Thymus (tissue), 11 donors: Measurements from ENCODE around the gene F10. TPM values are rescaled to one million over a fixed set of nuclear protein-coding genes. Genes with fewer than 3 reads are reported as not detected.

Source experiments
- DNase-seq, 9 donors: peaks; one replicate each; pipeline ENCODE4 v3.0.0-alpha.2; 2013; ENCODE audit warnings: low spot score in 9 of 9, low read depth in 6 of 9, missing footprints in 1 of 9
- H3K27ac ChIP-seq, 2 donors: one replicate each; pipeline ENCODE4 v1.5.1; 2013; ENCODE audit warnings: control low read depth in 1 of 2, low read depth in 1 of 2, low read length in 1 of 2, mild to moderate bottlenecking in 1 of 2, moderate library complexity in 1 of 2
- H3K27me3 ChIP-seq, 2 donors: one replicate each; pipeline ENCODE4 v1.5.1; 2013; ENCODE audit warnings: low read length in 1 of 2; ENCODE audit not compliant: control insufficient read depth in 2 of 2, insufficient read depth in 1 of 2
- H3K36me3 ChIP-seq, 2 donors: one replicate each; pipeline ENCODE4 v1.5.1; 2013; ENCODE audit warnings: low read length in 1 of 2, mild to moderate bottlenecking in 1 of 2, moderate library complexity in 1 of 2; ENCODE audit not compliant: control insufficient read depth in 2 of 2, insufficient read depth in 2 of 2
- H3K4me1 ChIP-seq, 2 donors: one replicate each; pipeline ENCODE4 v1.5.1; 2013; ENCODE audit warnings: low read length in 2 of 2; ENCODE audit not compliant: control insufficient read depth in 2 of 2, insufficient read depth in 2 of 2
- H3K4me3 ChIP-seq, 2 donors: one replicate each; pipeline ENCODE4 v1.5.1; 2013; ENCODE audit warnings: low read length in 2 of 2, control low read depth in 1 of 2, mild to moderate bottlenecking in 1 of 2
- H3K9me3 ChIP-seq, 2 donors: one replicate each; pipeline ENCODE4 v1.5.1; 2013; ENCODE audit warnings: low read length in 1 of 2, mild to moderate bottlenecking in 1 of 2; ENCODE audit not compliant: control insufficient read depth in 2 of 2, insufficient read depth in 1 of 2
- WGBS: extraction: QIAGEN DNeasy Blood & Tissue Kit; methylation state at CpG from one replicate; pipeline ENCODE4 v1.1.7; 2013; 5-methylcytosine and 5-hydroxymethylcytosine counted together
- polyA plus RNA-seq: library from polyadenylated mRNA; stranded (reverse); fragments of 200-250 nt; gene quantifications from one replicate; pipeline ENCODE4 v1.2.3, GENCODE V29; 2013
- total RNA-seq: library from RNA; stranded (reverse); fragments of 120-200 nt; gene quantifications from one replicate; pipeline ENCODE4 v1.2.4, GENCODE V29; 2013
- donor health status: healthy.

F10 gene
- total and polyA plus RNA-seq, 2 donors = 1.4 to 2.7 TPM

DNA sequence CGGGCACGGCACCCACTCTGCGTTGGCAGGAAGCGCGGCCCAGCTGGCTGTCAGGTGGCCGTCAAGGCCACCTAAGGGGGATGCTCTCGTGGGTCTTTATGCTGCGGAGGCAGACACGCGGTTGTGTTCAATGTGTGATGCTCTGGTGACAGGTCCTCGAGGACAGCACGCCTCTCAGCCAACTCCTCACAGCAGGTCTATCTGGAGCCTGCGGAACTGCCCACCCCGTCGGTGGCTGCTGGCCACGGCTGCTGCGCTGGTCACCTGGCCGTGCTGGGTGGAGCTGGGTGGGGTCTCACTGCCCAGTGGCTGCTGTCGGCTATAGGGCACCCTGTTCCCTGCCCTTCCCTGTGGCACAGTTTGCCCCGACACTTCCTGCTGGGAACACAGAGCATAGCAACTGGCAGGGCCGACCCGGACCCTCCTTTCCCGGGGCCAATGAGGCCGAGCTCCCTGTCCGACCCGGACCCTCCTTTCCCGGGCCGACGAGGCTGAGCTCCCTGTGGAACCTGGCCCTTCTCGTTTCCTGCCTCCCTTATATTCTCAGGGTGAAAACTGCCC lies 31.3 kb upstream of the F10 start:
- WGBS = 93% methylated on average over 30 of the region's 30 CpGs
- Histone ChIP-seq H3K9me3 (no peaks in the 10 kb centered on the region), H3K27ac (no peak overlapping the region), H3K36me3 (no peaks in the 10 kb centered on the region), H3K4me1 (no peaks in the 10 kb centered on the region), H3K4me3 (no peak overlapping the region), H3K27me3 (no peaks in the 10 kb centered on the region)
- DNase-seq = no peak

DNA sequence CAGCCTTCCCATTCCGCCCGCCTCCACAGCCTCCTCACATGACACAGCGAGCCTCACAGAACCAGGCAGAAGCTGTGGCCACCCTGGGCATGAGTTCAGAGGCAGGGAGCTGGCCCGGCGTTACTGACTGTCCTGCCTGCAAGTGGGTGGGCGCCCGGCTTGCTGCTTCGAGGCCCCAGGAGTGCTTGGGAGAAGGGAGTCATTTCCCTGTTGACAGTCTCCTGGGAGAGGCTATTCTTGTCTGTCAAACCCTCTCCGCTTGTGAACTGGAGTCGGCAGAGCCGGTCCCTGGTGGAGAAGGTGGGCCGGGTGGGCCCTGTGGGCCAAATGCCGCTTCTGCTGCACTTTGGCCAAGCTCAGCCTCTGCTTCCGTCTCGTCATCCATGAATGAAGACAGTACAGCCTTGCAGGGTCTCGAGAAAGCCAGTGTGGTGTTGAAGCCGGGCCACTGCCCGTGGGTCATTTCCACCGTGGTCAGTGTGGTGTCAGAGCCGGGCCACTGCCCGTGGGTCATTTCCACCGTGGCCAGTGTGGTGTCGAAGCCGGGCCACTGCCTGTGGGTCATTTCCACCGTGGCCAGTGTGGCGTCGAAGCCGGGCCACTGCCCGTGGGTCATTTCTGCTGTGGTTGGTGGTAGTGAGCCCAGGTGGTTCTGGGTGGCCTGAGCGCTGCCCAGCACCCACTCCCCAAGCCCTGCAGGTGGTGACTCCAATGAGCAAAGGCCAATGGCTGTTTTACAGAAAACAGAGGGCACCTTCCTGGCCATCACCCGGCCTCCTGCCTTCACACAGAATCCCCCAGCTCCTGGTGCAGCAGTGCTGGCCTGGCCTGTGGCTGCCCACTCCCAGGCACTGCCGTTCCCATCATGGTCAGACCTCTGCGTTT lies 30.5 kb upstream of the F10 start:
- H3K27ac ChIP-seq = no peak overlapping the region
- H3K27me3 ChIP-seq = no peaks in the 10 kb centered on the region
- H3K36me3 ChIP-seq = no peaks in the 10 kb centered on the region
- no peaks in the 10 kb centered on the region for H3K4me1 ChIP-seq
- no peak overlapping the region for H3K4me3 ChIP-seq
- no peak for DNase-seq
- H3K9me3 ChIP-seq = no peaks in the 10 kb centered on the region
- WGBS = 94% methylated on average over 33 of the region's 33 CpGs

DNA sequence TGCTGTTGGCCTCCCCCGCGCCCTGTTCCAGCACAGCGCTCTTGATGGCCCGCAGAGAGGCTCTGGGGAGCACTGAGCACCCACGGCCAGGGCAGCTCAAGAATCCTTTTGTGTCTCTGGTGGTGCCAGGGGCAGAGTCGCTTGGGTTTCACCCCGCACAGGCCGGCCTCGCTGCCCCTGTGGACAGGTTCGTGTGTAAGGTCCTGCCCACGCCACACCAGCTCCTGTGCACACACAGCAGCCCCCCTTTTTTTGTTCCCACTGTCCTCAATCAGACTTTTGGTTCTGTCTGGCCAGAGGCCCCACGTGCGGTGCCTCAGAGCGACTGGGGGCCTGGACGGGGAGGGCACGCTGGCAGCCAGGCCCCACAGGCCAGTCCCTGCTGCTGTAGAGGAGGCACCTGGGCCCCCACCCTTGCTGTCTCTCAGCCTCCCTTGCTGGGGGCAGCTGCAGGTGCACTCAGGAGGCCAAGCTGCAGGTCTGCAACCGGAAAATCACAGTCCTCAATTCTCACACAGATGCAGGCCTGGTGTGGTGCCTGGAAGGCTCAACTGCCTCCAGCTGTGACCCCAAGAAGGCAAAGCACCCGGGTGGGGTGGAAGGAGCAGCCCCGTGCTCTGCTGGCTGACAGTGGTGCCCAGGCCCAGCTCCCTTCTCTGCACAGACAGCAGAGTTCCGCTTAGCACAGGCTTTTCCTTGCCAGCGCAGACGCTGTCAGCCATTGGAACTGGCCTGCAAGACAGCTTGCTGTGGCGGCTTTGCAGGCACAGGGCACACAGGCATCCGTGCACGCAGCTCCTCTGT lies 29.6 kb upstream of the F10 start:
- no peaks in the 10 kb centered on the region for H3K36me3 ChIP-seq
- no peaks in the 10 kb centered on the region for H3K27me3 ChIP-seq
- H3K27ac ChIP-seq = no peak overlapping the region
- no peak overlapping the region for H3K4me3 ChIP-seq
- 96% methylated on average over 25 of the region's 25 CpGs for WGBS
- H3K4me1 ChIP-seq = no peaks in the 10 kb centered on the region
- no peak for DNase-seq
- H3K9me3 ChIP-seq = no peaks in the 10 kb centered on the region

DNA sequence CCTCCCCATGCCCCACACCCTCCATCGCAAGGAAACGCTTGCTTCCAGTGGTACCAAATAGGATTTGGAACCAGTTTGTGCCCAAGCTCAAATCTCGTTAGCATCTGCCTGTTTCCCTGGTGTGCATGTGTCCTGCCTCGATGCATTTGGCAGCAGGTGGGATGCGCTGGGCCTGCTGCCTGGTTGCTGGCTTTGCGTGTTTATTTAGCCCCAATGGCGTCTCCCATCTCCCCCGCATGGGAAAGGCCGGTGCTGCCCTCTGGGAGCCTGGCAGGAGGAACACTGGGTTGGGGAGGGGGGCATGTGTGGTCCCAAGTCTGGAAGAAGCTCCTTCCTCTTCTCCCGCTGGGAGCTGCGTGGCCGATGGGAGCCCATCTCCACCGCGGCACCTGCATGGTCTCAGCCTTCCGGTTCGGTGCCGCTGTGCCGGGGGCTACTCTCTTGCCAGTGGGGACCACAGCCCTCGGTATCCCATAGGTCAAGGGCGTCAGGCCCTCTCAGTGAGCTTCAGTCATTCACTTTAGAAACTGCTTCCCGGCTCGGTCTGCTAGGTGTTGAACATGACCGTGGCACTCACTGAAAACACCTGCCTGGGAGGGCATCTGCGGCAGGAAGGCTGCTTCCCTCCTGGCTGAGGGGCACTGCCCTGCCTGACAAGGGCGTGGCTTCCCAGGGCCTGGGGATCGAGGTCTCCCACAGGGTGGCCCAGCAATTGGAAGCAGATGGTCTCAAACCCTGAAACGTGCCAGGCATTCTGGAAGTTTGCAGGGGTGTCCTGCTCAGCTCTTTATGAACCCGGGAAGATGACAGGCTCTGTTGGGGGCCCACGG lies 28.8 kb upstream of the F10 start:
- no peaks in the 10 kb centered on the region for H3K36me3 ChIP-seq
- no peak for DNase-seq
- 92% methylated on average over 29 of the region's 29 CpGs for WGBS

DNA sequence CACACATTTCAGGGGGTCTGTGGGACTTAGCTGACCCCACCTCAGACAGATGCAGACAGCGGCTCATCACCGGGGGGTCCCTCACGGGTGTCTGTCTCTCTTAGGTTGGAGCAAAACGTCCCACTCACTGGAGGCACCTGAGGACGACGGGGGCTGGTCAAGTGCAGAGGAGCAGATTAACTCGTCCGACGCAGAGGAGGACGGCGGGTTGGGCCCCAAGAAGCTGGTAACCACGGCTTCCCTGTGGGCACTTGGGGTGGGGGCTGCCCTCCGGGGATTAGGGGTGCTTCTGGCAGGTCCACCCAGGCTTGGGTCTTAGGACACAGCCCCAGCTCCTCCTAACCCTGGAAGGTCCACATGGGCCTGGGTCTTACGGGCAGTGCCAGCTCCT lies 28.2 kb upstream of the F10 start:
- Histone ChIP-seq H3K9me3 (no peaks in the 10 kb centered on the region), H3K27me3 (no peaks in the 10 kb centered on the region), H3K27ac (no peak overlapping the region), H3K4me3 (no peak overlapping the region), H3K36me3 (no peaks in the 10 kb centered on the region), H3K4me1 (no peaks in the 10 kb centered on the region)
- 92% methylated on average over 14 of the region's 14 CpGs for WGBS
- DNase-seq = no peak

More for the DNA sequence above, 28.8 kb upstream of the F10 start:
- no peak overlapping the region for H3K27ac ChIP-seq
- H3K9me3 ChIP-seq = no peaks in the 10 kb centered on the region
- H3K4me1 ChIP-seq = no peaks in the 10 kb centered on the region
- H3K27me3 ChIP-seq = no peaks in the 10 kb centered on the region
- no peak overlapping the region for H3K4me3 ChIP-seq

DNA sequence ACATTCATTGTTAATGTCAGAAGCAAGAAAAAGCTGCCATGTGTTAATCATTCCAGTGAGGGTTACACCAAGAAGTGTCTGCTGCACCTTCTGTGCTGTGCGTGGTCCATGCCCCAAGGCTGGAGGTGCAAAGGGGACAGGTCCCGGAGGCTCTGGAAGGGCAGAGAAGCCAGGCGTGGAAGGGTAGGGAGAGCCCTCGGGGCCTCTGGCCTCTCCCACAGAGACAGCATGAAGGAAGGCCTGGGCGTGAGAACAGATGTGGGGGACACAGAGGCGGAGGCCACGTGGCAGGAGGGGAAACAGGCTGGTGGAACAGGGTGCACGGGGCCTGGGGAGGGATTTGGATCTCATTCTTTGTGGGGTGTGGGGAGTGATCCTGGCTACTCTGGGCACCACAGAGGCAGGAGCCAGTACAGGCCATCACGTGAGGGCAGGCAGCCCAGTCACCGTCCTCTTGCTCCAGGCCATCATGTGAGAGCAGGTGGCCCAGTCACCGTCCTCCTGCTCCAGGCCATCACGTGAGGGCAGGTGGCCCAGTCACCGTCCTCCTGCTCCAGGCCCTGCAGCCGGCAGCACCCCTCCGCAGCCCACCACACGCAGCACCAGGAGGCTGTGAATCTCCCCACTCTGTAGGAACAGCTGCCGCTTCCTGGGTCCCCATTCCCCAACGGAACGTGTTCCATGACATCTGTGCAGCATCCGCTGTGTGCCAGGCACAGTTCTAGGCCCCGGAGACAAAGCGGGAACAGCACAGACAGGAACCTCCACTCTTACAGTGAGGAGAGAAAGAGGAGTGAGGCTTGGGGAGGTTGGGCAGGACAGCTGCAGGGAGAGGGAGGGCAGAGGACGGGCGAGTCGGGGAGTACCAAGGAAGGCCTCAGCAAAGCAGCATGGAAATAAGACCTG lies 27.2 kb upstream of the F10 start:
- H3K36me3 ChIP-seq = no peaks in the 10 kb centered on the region
- no peak for DNase-seq
- H3K27me3 ChIP-seq = no peaks in the 10 kb centered on the region
- H3K27ac ChIP-seq = no peak overlapping the region
- H3K4me3 ChIP-seq = no peak overlapping the region
- no peaks in the 10 kb centered on the region for H3K9me3 ChIP-seq
- WGBS = 95% methylated on average over 25 of the region's 25 CpGs
- H3K4me1 ChIP-seq = no peaks in the 10 kb centered on the region

DNA sequence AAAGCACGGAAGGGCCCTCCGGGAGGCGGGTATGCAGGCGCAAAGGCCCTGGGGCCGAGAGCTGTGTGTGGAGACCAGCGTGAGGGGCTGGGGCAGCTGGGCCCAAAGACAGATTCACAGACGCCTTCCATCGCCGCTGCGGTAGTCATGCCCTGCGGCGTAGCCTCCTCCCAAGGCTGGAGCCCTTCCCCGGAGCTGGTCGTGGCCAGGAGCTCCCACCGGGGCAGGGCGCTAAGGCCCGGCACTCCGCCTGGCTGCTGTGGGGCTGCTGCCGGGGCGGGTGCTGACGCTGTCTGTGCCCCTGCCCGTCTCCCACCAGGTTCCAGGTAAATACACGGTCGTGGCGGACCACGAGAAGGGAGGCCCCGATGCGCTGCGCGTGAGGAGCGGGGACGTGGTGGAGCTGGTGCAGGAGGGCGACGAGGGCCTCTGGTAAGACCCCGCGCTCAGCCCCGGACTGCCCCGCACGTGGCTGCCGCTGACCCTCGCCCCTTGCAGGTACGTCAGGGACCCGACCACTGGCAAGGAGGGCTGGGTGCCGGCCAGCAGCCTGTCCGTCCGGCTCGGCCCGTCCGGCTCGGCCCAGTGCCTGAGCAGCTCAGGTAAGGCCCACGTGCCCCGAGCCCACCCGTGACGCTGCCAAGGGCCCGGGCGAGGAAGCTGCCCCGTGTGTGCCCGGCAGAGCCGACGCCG lies 26.4 kb upstream of the F10 start:
- WGBS = 97% methylated on average over 61 of the region's 61 CpGs
- H3K36me3 ChIP-seq = no peaks in the 10 kb centered on the region
- no peaks in the 10 kb centered on the region for H3K9me3 ChIP-seq
- H3K4me3 ChIP-seq = no peak overlapping the region
- no peak for DNase-seq
- no peak overlapping the region for H3K27ac ChIP-seq
- H3K4me1 ChIP-seq = no peaks in the 10 kb centered on the region
- no peaks in the 10 kb centered on the region for H3K27me3 ChIP-seq
